ENCODE results near the gene SLC25A13.

- TF ChIP-seq CTCF (IDR thresholded peaks at IDR 0.05 in 4 of 5, conservative IDR thresholded peaks at IDR 0.05 in 1 of 5) (no peak), POLR2A (IDR thresholded peaks at IDR 0.05) (no peak)
Measured at GRCh38 chr7:96244992-96245292, 77.0 kb downstream of the SLC25A13 start.
